ENCODE results near the gene WNT1. TPM values are rescaled to one million over a fixed set of nuclear protein-coding genes. Genes with fewer than 3 reads are reported as not detected.

WNT1 gene
- total RNA-seq, 1 donor from 2014 or later: not detected

DNA sequence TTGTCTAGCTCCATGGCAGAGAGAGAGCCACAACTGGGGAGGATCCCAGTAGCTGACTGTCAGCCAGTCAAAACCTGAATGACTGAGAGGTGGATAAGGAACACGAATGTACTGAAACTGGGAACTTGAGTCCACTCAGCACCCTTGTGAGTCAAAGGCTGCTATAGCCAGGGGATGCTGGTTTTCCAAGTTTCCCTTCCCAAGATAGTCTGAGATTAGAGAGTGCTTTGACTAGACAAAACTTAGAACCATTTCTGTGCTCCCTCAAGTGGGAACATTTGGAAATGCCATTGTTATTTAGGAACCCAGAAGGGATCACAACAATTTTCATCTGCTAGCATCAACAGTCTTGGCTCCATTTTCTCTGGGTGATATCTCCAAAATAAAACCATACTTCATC lies 36.4 kb downstream of the WNT1 start:
- Histone ChIP-seq H3K36me3 (peaks cover 4 to 13% of the 10 kb centered on the region in 2 donors), H3K9me3 (no peaks in the 10 kb centered on the region), H3K27ac (no peak overlapping the region), H3K27me3 (no peaks in the 10 kb centered on the region), H3K4me1 (peaks cover 14% of the 10 kb centered on the region), H3K4me3 (no peak overlapping the region)
- intact Hi-C loops (cut with DNase I): loop anchor here (10.0 kb wide), 1 partner anchor 1730 kb away; no protein-coding TSS in a partner anchor
- no peak for DNase-seq (ENCODE audit: extremely low spot score in 2 of 2)
- TF ChIP-seq, protein P1, sequence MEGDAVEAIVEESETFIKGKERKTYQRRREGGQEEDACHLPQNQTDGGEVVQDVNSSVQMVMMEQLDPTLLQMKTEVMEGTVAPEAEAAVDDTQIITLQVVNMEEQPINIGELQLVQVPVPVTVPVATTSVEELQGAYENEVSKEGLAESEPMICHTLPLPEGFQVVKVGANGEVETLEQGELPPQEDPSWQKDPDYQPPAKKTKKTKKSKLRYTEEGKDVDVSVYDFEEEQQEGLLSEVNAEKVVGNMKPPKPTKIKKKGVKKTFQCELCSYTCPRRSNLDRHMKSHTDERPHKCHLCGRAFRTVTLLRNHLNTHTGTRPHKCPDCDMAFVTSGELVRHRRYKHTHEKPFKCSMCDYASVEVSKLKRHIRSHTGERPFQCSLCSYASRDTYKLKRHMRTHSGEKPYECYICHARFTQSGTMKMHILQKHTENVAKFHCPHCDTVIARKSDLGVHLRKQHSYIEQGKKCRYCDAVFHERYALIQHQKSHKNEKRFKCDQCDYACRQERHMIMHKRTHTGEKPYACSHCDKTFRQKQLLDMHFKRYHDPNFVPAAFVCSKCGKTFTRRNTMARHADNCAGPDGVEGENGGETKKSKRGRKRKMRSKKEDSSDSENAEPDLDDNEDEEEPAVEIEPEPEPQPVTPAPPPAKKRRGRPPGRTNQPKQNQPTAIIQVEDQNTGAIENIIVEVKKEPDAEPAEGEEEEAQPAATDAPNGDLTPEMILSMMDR (IDR thresholded peaks at IDR 0.05): no peak
- TF ChIP-seq POLR2A (IDR thresholded peaks at IDR 0.05) (no peak), POLR2AphosphoS5 (IDR thresholded peaks at IDR 0.05; ENCODE audit: insufficient read depth in 1 of 2, low read depth in 1 of 2) (no peak)

DNA sequence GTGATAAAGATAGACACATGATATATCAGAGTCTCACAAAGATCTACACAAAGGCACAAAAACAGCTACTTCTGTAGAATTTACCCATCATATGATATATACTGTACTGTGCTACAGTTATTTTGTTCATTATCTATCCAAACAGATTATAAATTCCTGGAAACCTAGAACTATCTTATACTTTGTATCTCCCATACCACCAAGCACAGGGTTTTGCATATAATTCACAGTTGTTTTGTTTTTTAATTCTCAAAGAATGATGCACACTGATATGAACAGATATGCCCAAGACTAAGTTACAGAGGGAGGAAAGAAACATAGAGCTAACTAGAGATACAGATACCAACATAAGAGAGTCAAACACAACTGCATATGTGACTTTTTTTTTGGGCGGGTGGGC lies 37.1 kb downstream of the WNT1 start:
- H3K4me3 ChIP-seq: no peak overlapping the region
- H3K4me1 ChIP-seq: peaks cover 14% of the 10 kb centered on the region
- intact Hi-C loops (cut with DNase I): loop anchor here (10.0 kb wide), 1 partner anchor 1730 kb away; no protein-coding TSS in a partner anchor
- TF ChIP-seq POLR2A (IDR thresholded peaks at IDR 0.05) (no peak), POLR2AphosphoS5 (IDR thresholded peaks at IDR 0.05; ENCODE audit: insufficient read depth in 1 of 2, low read depth in 1 of 2) (no peak)
- TF ChIP-seq, protein P1 (IDR thresholded peaks at IDR 0.05): no peak
- no peaks in the 10 kb centered on the region for H3K27me3 ChIP-seq
- DNase-seq (ENCODE audit: extremely low spot score in 2 of 2): no peak
- peaks cover 4 to 13% of the 10 kb centered on the region in 2 donors for H3K36me3 ChIP-seq
- no peak overlapping the region for H3K27ac ChIP-seq
- no peaks in the 10 kb centered on the region for H3K9me3 ChIP-seq

DNA sequence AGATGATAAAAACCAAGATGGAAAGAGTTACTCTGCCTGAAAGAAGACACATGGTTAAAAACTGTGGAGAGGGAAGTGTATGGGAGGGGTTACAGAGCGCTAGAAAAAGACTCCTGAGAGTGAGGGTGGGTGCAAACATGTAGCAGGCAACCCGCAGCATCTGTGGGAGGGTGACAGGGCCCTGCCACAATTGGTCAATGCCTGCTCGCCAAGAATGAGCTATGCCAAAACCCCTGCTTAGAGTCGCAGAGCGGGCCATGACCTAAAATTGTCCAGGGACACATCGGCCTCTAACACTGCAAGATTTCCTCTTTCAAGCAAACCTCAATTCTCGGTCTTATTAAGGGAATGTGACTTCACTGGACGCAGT lies 39.8 kb downstream of the WNT1 start:
- Histone ChIP-seq H3K27me3 (no peaks in the 10 kb centered on the region), H3K4me3 (peak overlapping the region; percentile 75 to 87), H3K9me3 (no peaks in the 10 kb centered on the region), H3K36me3 (peaks cover 0 to 22% of the 10 kb centered on the region in 2 donors), H3K4me1 (peaks cover 14% of the 10 kb centered on the region), H3K27ac (peak overlapping the region; percentile 88)
- TF ChIP-seq, protein P1 (IDR thresholded peaks at IDR 0.05): no peak
- TF ChIP-seq POLR2AphosphoS5 (IDR thresholded peaks at IDR 0.05; ENCODE audit: insufficient read depth in 1 of 2, low read depth in 1 of 2): no peak
- no peak for TF ChIP-seq POLR2A (IDR thresholded peaks at IDR 0.05)
- DNase-seq (ENCODE audit: extremely low spot score in 2 of 2): no peak
- intact Hi-C loops (cut with DNase I): loop anchor here (10.0 kb wide), 1 partner anchor 1733 kb away; no protein-coding TSS in a partner anchor

DNA sequence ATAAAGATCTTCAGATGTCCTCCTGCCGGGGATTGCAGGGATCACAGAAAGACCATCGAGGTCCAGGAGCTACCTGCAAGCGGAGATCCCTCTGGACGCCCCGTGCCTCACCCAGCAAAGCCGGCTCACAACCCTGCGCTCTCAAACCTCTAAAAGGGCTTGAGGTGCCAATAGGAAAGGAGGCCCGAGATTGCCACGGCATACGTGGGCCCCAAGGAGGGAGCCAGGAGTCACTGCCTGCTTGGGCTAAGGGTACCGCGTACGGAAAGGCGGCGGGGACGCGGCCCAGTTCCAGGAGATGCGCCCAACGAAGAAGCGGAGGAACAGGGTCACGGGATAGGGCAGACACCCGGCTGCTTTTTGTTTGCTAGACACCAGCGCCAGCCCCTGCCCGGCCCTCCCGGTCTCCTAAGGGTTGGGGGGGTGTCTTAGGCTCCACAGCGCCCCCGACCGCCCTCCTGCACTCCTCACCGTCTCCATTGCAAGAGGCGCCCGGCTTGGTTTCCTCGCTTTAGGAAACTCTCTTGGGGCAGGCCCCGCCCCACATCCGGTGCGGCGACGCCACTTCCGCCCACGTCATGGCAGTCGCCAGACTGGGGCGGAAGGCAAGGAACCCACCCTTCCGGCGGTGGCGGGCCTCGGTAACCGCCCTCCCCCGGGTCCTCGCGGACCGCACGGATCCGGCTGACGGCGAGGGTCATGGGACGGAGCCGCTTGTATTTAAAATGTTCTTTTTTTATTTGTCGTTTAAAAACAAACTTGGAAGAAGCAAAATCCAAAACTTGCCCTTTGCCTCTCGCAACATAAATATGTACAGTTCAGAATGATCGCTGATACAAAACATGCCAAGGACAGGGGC lies 40.4 kb downstream of the WNT1 start, which contains the start of gene PRKAG1:
Gene PRKAG1, minus strand, starts transcription at position 516 of the 859 bp plus-strand sequence. Its CDS starts 36 bp downstream, at position 480.
- Histone ChIP-seq H3K4me1 (peaks cover 14% of the 10 kb centered on the region), H3K4me3 (peak within 1 kb of the TSS; percentile 75 to 87), H3K27ac (peak within 1 kb of the TSS; percentile 88), H3K36me3 (peaks cover 0 to 25% of the 10 kb centered on the region in 2 donors), H3K9me3 (no peaks in the 10 kb centered on the region), H3K27me3 (no peaks in the 10 kb centered on the region)
- TF ChIP-seq POLR2A (IDR thresholded peaks at IDR 0.05) (peak in 1 of 2 donors; percentile 76), POLR2AphosphoS5 (IDR thresholded peaks at IDR 0.05; ENCODE audit: insufficient read depth in 1 of 2, low read depth in 1 of 2) (peak; percentile 95 to 98)
- TF ChIP-seq, protein P1 (IDR thresholded peaks at IDR 0.05): peak in 2 of 3 experiments; percentile 43 to 64
- intact Hi-C loops (cut with DNase I): loop anchor here (10.0 kb wide), 1 partner anchor 1734 kb away; no protein-coding TSS in a partner anchor
- peak in 1 of 2 donors; percentile 96 for DNase-seq (ENCODE audit: extremely low spot score in 2 of 2)
